ENCODE data around the gene PDZD2. TPM values are rescaled to one million over a fixed set of nuclear protein-coding genes. Genes with fewer than 3 reads are reported as not detected.

Gene PDZD2
- total and polyA plus RNA-seq, 3 donors from 2014 or later = 47.3 to 89.1 (median 83.9) TPM

GRCh38 chr5:32042551-32042961 is 403.6 kb downstream of the PDZD2 start:
- TF ChIP-seq CTCF (IDR thresholded peaks at IDR 0.05) = no peak
- TF ChIP-seq POLR2A (IDR thresholded peaks at IDR 0.05) = no peak
- H3K27me3 ChIP-seq = no peaks in the 10 kb centered on the region
- peak overlapping the region in 1 of 2 donors; percentile 4 for H3K27ac ChIP-seq
- H3K4me1 ChIP-seq = peaks cover 4% of the 10 kb centered on the region
- H3K4me3 ChIP-seq = no peak overlapping the region
- no peaks in the 10 kb centered on the region for H3K9me3 ChIP-seq
- WGBS, 2 donors = 56 to 67% methylated on average over 7 of the region's 7 CpGs
- DNase-seq = no peak
- no peaks in the 10 kb centered on the region for H3K36me3 ChIP-seq (ENCODE audit: low read depth, missing control alignments)
- intact Hi-C loops (cut with DNase I; ENCODE audit: low total_unique reads) = no loop called here

- WGBS, 2 donors = 60 to 89% methylated on average over 5 of the region's 5 CpGs
Observed at GRCh38 chr5:32043105-32043504, 404.2 kb downstream of the PDZD2 start.

GRCh38 chr5:32044434-32044833 is 405.5 kb downstream of the PDZD2 start:
- H3K9me3 ChIP-seq = no peaks in the 10 kb centered on the region
- H3K4me3 ChIP-seq = no peak overlapping the region
- H3K4me1 ChIP-seq = peaks cover 4% of the 10 kb centered on the region
- no peak for DNase-seq
- intact Hi-C loops (cut with DNase I; ENCODE audit: low total_unique reads) = no loop called here
- TF ChIP-seq POLR2A (IDR thresholded peaks at IDR 0.05) (no peak), CTCF (IDR thresholded peaks at IDR 0.05) (no peak)
- no peak overlapping the region for H3K27ac ChIP-seq
- 84 to 86% methylated on average over 7 of the region's 7 CpGs for WGBS, 2 donors
- no peaks in the 10 kb centered on the region for H3K36me3 ChIP-seq (ENCODE audit: low read depth, missing control alignments)
- no peaks in the 10 kb centered on the region for H3K27me3 ChIP-seq

More at GRCh38 chr5:32043105-32043504, 404.2 kb downstream of the PDZD2 start:
- Histone ChIP-seq H3K36me3 (ENCODE audit: low read depth, missing control alignments) (no peaks in the 10 kb centered on the region), H3K27me3 (no peaks in the 10 kb centered on the region), H3K4me3 (no peak overlapping the region), H3K9me3 (no peaks in the 10 kb centered on the region), H3K27ac (peak overlapping the region; percentile 4 to 31), H3K4me1 (peaks cover 4% of the 10 kb centered on the region)
- TF ChIP-seq CTCF (IDR thresholded peaks at IDR 0.05) = no peak
- no peak for TF ChIP-seq POLR2A (IDR thresholded peaks at IDR 0.05)
- intact Hi-C loops (cut with DNase I; ENCODE audit: low total_unique reads) = no loop called here
- no peak for DNase-seq

GRCh38 chr5:32044939-32045338 is 406.0 kb downstream of the PDZD2 start:
- H3K36me3 ChIP-seq (ENCODE audit: low read depth, missing control alignments) = no peaks in the 10 kb centered on the region

More at GRCh38 chr5:32044939-32045338, 406.0 kb downstream of the PDZD2 start:
- no peaks in the 10 kb centered on the region for H3K9me3 ChIP-seq
- no peak for TF ChIP-seq CTCF (IDR thresholded peaks at IDR 0.05)
- no peak for TF ChIP-seq POLR2A (IDR thresholded peaks at IDR 0.05)
- no peak overlapping the region for H3K4me3 ChIP-seq
- intact Hi-C loops (cut with DNase I; ENCODE audit: low total_unique reads) = no loop called here
- no peak overlapping the region for H3K27ac ChIP-seq
- peaks cover 4% of the 10 kb centered on the region for H3K4me1 ChIP-seq
- no peaks in the 10 kb centered on the region for H3K27me3 ChIP-seq
- no peak for DNase-seq

Measured in testis (tissue), 3 donors.